Body of pancreas (tissue), 4 donors: Measurements from ENCODE around the gene AGPAT1.

ENCODE experiments used
- CTCF ChIP-seq, 7 experiments: fragments of 450-650 bp in 4 of 7; fragments of 200-600 bp in 3 of 7; sonication (generic) in 3 of 7; IDR thresholded peaks; one replicate each; pipeline ENCODE4 v1.5.1; 2016 to 2019; ENCODE audit warnings: antibody characterized with exemption in 7 of 7
- POLR2A ChIP-seq, 3 donors: fragments of 450-650 bp; IDR thresholded peaks; one replicate each; pipeline ENCODE4 v1.6.1; 2016; ENCODE audit warnings: antibody characterized with exemption in 3 of 3, mild to moderate bottlenecking in 2 of 3

GRCh38 chr6:32171234-32171633 is 4.7 kb downstream of the AGPAT1 start:
- no peak for TF ChIP-seq POLR2A (IDR thresholded peaks at IDR 0.05)
- TF ChIP-seq CTCF (IDR thresholded peaks at IDR 0.05) = no peak
